GM23338 (cell line): Measurements from ENCODE around the gene OBI1. TPM values are rescaled to one million over a fixed set of nuclear protein-coding genes. Genes with fewer than 3 reads are reported as not detected.

Experiments
- ATAC-seq: fragments of 200-7000 bp; cut with Tn5 transposase; 3 replicates; pipeline ENCODE4 v1.9.1; 2020
- DNase-seq: peaks from one replicate; pipeline ENCODE4 v3.0.0-alpha.2; 2015; ENCODE audit warnings: low spot score
- H2AFZ ChIP-seq: fragments of 200-600 bp; sonication (generic); 2 replicates; pipeline ENCODE4 v1.8.0; 2016; ENCODE audit warnings: antibody characterized with exemption, mild to moderate bottlenecking, moderate library complexity
- H3F3A ChIP-seq: fragments of 200-600 bp; sonication (generic); replicated peaks from 2 replicates; pipeline ENCODE4 v1.8.0; 2017; ENCODE audit warnings: antibody characterized with exemption, mixed run types, low read depth
- H3K27ac ChIP-seq: fragments of 200-600 bp; sonication (generic); 2 replicates; pipeline ENCODE4 v1.6.1; 2016; ENCODE audit warnings: low read depth
- H3K27me3 ChIP-seq: fragments of 200-600 bp; sonication (generic); 2 replicates; pipeline ENCODE4 v1.8.0; 2016; ENCODE audit warnings: mild to moderate bottlenecking, mixed run types, moderate library complexity; ENCODE audit not compliant: insufficient read depth
- H3K36me3 ChIP-seq: fragments of 200-600 bp; sonication (generic); 2 replicates; pipeline ENCODE4 v1.8.0; 2016; ENCODE audit warnings: mild to moderate bottlenecking; ENCODE audit not compliant: insufficient read depth
- H3K4me1 ChIP-seq: fragments of 200-600 bp; sonication (generic); 2 replicates; pipeline ENCODE4 v1.8.0; 2016; ENCODE audit warnings: mild to moderate bottlenecking, moderate library complexity; ENCODE audit not compliant: insufficient read depth
- H3K4me2 ChIP-seq: fragments of 200-600 bp; sonication (generic); 2 replicates; pipeline ENCODE4 v1.7.1; 2017; ENCODE audit warnings: mixed run types
- H3K4me3 ChIP-seq: fragments of 200-600 bp; sonication (generic); 2 replicates; pipeline ENCODE4 v1.6.1; 2016; ENCODE audit warnings: mixed run types
- H3K79me2 ChIP-seq: fragments of 200-600 bp; sonication (generic); replicated peaks from 2 replicates; pipeline ENCODE4 v1.8.0; 2017; ENCODE audit warnings: mild to moderate bottlenecking; ENCODE audit not compliant: insufficient read depth
- H3K9me2 ChIP-seq: fragments of 200-600 bp; sonication (generic); 2 replicates; pipeline ENCODE4 v1.8.0; 2017; ENCODE audit not compliant: insufficient read depth
- H4K20me1 ChIP-seq: fragments of 200-600 bp; sonication (generic); replicated peaks from 2 replicates; pipeline ENCODE4 v1.8.0; 2017; ENCODE audit warnings: mild to moderate bottlenecking; ENCODE audit not compliant: insufficient read depth
- H3K27ac Mint-ChIP-seq: 2 replicates; pipeline ENCODE4 v1.8.0; 2020; ENCODE audit warnings: inconsistent platforms, mild to moderate bottlenecking, moderate library complexity, mixed read lengths
- H3K27me3 Mint-ChIP-seq: 3 replicates; pipeline ENCODE4 v1.8.0; 2022; ENCODE audit warnings: low read depth, mild to moderate bottlenecking, moderate library complexity, mixed read lengths, inconsistent platforms; ENCODE audit not compliant: insufficient read depth, poor library complexity
- H3K36me3 Mint-ChIP-seq: 3 replicates; pipeline ENCODE4 v1.8.0; 2021; ENCODE audit warnings: low read depth, mild to moderate bottlenecking, inconsistent platforms, moderate library complexity, mixed read lengths
- H3K4me1 Mint-ChIP-seq: 3 replicates; pipeline ENCODE4 v1.8.0; 2020; ENCODE audit warnings: mild to moderate bottlenecking, inconsistent platforms, mixed read lengths
- H3K4me3 Mint-ChIP-seq: 3 replicates; pipeline ENCODE4 v1.8.0; 2021; ENCODE audit warnings: moderate library complexity, mild to moderate bottlenecking, inconsistent platforms, mixed read lengths
- H3K9me3 Mint-ChIP-seq: 3 replicates; pipeline ENCODE4 v1.8.0; 2020; ENCODE audit warnings: moderate library complexity, mild to moderate bottlenecking, inconsistent platforms, mixed read lengths
- CREB1 ChIP-seq: fragments of 250-450 bp; sonication (Bioruptor Pico); IDR thresholded peaks from 2 replicates; pipeline ENCODE4 v1.5.0; 2020; ENCODE audit warnings: low read depth, mild to moderate bottlenecking, moderate library complexity
- EZH2 ChIP-seq: fragments of 200-600 bp; sonication (generic); IDR thresholded peaks from one replicate; pipeline ENCODE4 v1.8.0; 2017; ENCODE audit warnings: antibody characterized with exemption, mild to moderate bottlenecking, low read depth; ENCODE audit not compliant: unreplicated experiment
- EZH2phosphoT487 ChIP-seq: fragments of 200-600 bp; sonication (generic); IDR thresholded peaks from one replicate; pipeline ENCODE4 v1.8.1; 2018; ENCODE audit warnings: antibody characterized with exemption; ENCODE audit not compliant: unreplicated experiment
- JUNB ChIP-seq: IDR thresholded peaks from one replicate; pipeline ENCODE4 v1.6.1; 2016; ENCODE audit warnings: antibody characterized with exemption; ENCODE audit not compliant: unreplicated experiment
- NANOG ChIP-seq: IDR thresholded peaks from 2 replicates; pipeline ENCODE4 v1.6.1; 2016; ENCODE audit warnings: antibody characterized with exemption, borderline replicate concordance
- POLR2AphosphoS5 ChIP-seq: IDR thresholded peaks from 2 replicates; pipeline ENCODE4 v1.6.1; 2016; ENCODE audit warnings: antibody characterized with exemption, low read depth
- STAT1 ChIP-seq: IDR thresholded peaks from one replicate; pipeline ENCODE4 v1.6.1; 2016; ENCODE audit warnings: antibody characterized with exemption; ENCODE audit not compliant: unreplicated experiment
- ZNF114 ChIP-seq: fragments of 250-450 bp; sonication (Bioruptor Pico); IDR thresholded peaks from 2 replicates; pipeline ENCODE4 v1.5.0; 2020; ENCODE audit warnings: mild to moderate bottlenecking, moderate library complexity
- ZNF331 ChIP-seq: fragments of 250-450 bp; sonication (Bioruptor Pico); IDR thresholded peaks from 2 replicates; pipeline ENCODE4 v1.5.0; 2020; ENCODE audit warnings: low read depth, mild to moderate bottlenecking, moderate library complexity
- polyA plus RNA-seq: library from polyadenylated mRNA; unstranded; fragments of >200 nt; fragmentation: Nextera tagmentation; extraction: Ambion mirVana; gene quantifications from 2 replicates; pipeline ENCODE4 v1.2.1, GENCODE V29; 2016
- total RNA-seq: library from RNA; depleted of rRNA; stranded (reverse); fragments of >200 nt; shearing (Covaris generic); gene quantifications from 2 replicates; pipeline ENCODE4 v1.2.3, GENCODE V29; 2014
- TF ChIP-seq, protein P1 (sequence below): IDR thresholded peaks from 2 replicates; pipeline ENCODE4 v1.6.1; 2016; ENCODE audit warnings: antibody characterized with exemption
- TF ChIP-seq, protein P2 (sequence below): IDR thresholded peaks from one replicate; pipeline ENCODE4 v1.6.1; 2018; ENCODE audit warnings: antibody characterized with exemption; ENCODE audit not compliant: unreplicated experiment
- TF ChIP-seq, protein P3 (sequence below): fragments of 250-450 bp; sonication (Bioruptor Pico); IDR thresholded peaks from 2 replicates; pipeline ENCODE4 v1.5.0; 2020; ENCODE audit warnings: mild to moderate bottlenecking, moderate library complexity
- TF ChIP-seq, protein P4 (sequence below), 2 experiments: fragments of 200-600 bp in 1 of 2; sonication (generic) in 1 of 2; conservative IDR thresholded peaks; 2 replicates each; pipeline versions ENCODE4 v1.5.1 to v1.6.1; 2016 to 2017; ENCODE audit warnings: antibody characterized with exemption in 2 of 2, low read depth in 2 of 2, mild to moderate bottlenecking in 2 of 2, moderate library complexity in 1 of 2

OBI1 gene
- total and polyA plus RNA-seq, 2 experiments from 2014 or later, result 8.2 to 11.1 TPM

DNA sequence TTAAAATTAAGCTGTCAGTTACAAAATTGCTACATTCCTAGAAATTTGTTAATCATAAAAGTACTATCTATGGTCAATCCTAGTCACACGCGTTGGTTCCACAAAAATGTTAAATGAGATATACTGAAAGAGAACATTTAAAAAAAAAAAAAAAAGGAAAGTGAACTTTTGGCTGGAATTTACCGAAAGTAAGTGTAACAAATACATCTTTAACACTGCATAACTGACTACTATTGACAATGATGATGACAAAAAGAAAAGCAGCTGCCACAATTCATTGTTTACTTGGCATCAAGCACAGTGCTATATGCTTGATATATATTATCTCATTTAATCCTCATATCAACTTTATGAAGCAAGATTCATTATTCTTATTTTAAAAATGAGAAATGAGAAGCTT is 35.8 kb downstream of the OBI1 start:
- H3K36me3 Mint-ChIP-seq, result peaks cover 13% of the 10 kb centered on the region; the same call in 2 of the 3 replicates
- Histone ChIP-seq H3K4me3 (no peak overlapping the region), H3K4me1 (no peaks in the 10 kb centered on the region), H3K36me3 (no peaks in the 10 kb centered on the region), H3K4me2 (no peak overlapping the region), H2AFZ (no peak overlapping the region), H3K79me2 (no peaks in the 10 kb centered on the region), H4K20me1 (peaks cover 23% of the 10 kb centered on the region), H3F3A (no peaks in the 10 kb centered on the region), H3K27me3 (no peaks in the 10 kb centered on the region), H3K27ac (no peak overlapping the region), H3K9me2 (no peaks in the 10 kb centered on the region)
- H3K27me3 Mint-ChIP-seq, result no peaks in the 10 kb centered on the region
- TF ChIP-seq EZH2 (no peak), STAT1 (no peak), JUNB (no peak), ZNF331 (CRISPR knock-in tag) (no peak), ZNF114 (CRISPR knock-in tag) (no peak), NANOG (no peak), EZH2phosphoT487 (no peak), POLR2AphosphoS5 (no peak), CREB1 (CRISPR knock-in tag) (no peak)
- TF ChIP-seq, protein P1, sequence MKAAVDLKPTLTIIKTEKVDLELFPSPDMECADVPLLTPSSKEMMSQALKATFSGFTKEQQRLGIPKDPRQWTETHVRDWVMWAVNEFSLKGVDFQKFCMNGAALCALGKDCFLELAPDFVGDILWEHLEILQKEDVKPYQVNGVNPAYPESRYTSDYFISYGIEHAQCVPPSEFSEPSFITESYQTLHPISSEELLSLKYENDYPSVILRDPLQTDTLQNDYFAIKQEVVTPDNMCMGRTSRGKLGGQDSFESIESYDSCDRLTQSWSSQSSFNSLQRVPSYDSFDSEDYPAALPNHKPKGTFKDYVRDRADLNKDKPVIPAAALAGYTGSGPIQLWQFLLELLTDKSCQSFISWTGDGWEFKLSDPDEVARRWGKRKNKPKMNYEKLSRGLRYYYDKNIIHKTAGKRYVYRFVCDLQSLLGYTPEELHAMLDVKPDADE, result no peak
- TF ChIP-seq, protein P2, sequence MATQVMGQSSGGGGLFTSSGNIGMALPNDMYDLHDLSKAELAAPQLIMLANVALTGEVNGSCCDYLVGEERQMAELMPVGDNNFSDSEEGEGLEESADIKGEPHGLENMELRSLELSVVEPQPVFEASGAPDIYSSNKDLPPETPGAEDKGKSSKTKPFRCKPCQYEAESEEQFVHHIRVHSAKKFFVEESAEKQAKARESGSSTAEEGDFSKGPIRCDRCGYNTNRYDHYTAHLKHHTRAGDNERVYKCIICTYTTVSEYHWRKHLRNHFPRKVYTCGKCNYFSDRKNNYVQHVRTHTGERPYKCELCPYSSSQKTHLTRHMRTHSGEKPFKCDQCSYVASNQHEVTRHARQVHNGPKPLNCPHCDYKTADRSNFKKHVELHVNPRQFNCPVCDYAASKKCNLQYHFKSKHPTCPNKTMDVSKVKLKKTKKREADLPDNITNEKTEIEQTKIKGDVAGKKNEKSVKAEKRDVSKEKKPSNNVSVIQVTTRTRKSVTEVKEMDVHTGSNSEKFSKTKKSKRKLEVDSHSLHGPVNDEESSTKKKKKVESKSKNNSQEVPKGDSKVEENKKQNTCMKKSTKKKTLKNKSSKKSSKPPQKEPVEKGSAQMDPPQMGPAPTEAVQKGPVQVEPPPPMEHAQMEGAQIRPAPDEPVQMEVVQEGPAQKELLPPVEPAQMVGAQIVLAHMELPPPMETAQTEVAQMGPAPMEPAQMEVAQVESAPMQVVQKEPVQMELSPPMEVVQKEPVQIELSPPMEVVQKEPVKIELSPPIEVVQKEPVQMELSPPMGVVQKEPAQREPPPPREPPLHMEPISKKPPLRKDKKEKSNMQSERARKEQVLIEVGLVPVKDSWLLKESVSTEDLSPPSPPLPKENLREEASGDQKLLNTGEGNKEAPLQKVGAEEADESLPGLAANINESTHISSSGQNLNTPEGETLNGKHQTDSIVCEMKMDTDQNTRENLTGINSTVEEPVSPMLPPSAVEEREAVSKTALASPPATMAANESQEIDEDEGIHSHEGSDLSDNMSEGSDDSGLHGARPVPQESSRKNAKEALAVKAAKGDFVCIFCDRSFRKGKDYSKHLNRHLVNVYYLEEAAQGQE, result no peak
- TF ChIP-seq, protein P3, sequence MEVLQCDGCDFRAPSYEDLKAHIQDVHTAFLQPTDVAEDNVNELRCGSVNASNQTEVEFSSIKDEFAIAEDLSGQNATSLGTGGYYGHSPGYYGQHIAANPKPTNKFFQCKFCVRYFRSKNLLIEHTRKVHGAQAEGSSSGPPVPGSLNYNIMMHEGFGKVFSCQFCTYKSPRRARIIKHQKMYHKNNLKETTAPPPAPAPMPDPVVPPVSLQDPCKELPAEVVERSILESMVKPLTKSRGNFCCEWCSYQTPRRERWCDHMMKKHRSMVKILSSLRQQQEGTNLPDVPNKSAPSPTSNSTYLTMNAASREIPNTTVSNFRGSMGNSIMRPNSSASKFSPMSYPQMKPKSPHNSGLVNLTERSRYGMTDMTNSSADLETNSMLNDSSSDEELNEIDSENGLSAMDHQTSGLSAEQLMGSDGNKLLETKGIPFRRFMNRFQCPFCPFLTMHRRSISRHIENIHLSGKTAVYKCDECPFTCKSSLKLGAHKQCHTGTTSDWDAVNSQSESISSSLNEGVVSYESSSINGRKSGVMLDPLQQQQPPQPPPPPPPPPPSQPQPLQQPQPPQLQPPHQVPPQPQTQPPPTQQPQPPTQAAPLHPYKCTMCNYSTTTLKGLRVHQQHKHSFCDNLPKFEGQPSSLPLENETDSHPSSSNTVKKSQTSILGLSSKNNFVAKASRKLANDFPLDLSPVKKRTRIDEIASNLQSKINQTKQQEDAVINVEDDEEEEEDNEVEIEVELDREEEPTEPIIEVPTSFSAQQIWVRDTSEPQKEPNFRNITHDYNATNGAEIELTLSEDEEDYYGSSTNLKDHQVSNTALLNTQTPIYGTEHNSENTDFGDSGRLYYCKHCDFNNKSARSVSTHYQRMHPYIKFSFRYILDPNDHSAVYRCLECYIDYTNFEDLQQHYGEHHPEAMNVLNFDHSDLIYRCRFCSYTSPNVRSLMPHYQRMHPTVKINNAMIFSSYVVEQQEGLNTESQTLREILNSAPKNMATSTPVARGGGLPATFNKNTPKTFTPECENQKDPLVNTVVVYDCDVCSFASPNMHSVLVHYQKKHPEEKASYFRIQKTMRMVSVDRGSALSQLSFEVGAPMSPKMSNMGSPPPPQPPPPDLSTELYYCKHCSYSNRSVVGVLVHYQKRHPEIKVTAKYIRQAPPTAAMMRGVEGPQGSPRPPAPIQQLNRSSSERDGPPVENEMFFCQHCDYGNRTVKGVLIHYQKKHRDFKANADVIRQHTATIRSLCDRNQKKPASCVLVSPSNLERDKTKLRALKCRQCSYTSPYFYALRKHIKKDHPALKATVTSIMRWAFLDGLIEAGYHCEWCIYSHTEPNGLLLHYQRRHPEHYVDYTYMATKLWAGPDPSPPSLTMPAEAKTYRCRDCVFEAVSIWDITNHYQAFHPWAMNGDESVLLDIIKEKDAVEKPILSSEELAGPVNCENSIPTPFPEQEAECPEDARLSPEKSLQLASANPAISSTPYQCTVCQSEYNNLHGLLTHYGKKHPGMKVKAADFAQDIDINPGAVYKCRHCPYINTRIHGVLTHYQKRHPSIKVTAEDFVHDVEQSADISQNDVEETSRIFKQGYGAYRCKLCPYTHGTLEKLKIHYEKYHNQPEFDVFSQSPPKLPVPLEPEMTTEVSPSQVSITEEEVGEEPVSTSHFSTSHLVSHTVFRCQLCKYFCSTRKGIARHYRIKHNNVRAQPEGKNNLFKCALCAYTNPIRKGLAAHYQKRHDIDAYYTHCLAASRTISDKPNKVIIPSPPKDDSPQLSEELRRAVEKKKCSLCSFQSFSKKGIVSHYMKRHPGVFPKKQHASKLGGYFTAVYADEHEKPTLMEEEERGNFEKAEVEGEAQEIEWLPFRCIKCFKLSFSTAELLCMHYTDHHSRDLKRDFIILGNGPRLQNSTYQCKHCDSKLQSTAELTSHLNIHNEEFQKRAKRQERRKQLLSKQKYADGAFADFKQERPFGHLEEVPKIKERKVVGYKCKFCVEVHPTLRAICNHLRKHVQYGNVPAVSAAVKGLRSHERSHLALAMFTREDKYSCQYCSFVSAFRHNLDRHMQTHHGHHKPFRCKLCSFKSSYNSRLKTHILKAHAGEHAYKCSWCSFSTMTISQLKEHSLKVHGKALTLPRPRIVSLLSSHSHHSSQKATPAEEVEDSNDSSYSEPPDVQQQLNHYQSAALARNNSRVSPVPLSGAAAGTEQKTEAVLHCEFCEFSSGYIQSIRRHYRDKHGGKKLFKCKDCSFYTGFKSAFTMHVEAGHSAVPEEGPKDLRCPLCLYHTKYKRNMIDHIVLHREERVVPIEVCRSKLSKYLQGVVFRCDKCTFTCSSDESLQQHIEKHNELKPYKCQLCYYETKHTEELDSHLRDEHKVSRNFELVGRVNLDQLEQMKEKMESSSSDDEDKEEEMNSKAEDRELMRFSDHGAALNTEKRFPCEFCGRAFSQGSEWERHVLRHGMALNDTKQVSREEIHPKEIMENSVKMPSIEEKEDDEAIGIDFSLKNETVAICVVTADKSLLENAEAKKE (CRISPR knock-in tag), result no peak
- TF ChIP-seq, protein P4, sequence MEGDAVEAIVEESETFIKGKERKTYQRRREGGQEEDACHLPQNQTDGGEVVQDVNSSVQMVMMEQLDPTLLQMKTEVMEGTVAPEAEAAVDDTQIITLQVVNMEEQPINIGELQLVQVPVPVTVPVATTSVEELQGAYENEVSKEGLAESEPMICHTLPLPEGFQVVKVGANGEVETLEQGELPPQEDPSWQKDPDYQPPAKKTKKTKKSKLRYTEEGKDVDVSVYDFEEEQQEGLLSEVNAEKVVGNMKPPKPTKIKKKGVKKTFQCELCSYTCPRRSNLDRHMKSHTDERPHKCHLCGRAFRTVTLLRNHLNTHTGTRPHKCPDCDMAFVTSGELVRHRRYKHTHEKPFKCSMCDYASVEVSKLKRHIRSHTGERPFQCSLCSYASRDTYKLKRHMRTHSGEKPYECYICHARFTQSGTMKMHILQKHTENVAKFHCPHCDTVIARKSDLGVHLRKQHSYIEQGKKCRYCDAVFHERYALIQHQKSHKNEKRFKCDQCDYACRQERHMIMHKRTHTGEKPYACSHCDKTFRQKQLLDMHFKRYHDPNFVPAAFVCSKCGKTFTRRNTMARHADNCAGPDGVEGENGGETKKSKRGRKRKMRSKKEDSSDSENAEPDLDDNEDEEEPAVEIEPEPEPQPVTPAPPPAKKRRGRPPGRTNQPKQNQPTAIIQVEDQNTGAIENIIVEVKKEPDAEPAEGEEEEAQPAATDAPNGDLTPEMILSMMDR (conservative IDR thresholded peaks at IDR 0.05; ENCODE audit: low read depth in 2 of 2), result no peak
- ATAC-seq, result no peak
- no peak for DNase-seq
- H3K4me1 Mint-ChIP-seq, result no peaks in the 10 kb centered on the region; the same call in 2 of the 3 replicates
- no peak overlapping the region for H3K4me3 Mint-ChIP-seq
- H3K9me3 Mint-ChIP-seq, result no peaks in the 10 kb centered on the region
- no peak overlapping the region for H3K27ac Mint-ChIP-seq
